K562 (cell line): Measurements from ENCODE around the gene NDUFB8. TPM values are rescaled to one million over a fixed set of nuclear protein-coding genes. Genes with fewer than 3 reads are reported as not detected.

Experiments
- EGR1 ChIP-seq: fragments of 450-650 bp; conservative IDR thresholded peaks from 2 replicates; pipeline ENCODE4 v1.6.1; 2017; ENCODE audit warnings: mild to moderate bottlenecking
- FOS ChIP-seq: IDR thresholded peaks from 3 replicates; pipeline ENCODE4 v1.6.1; 2011; ENCODE audit not compliant: insufficient read length; ENCODE audit errors: extremely low read depth
- HIVEP1 ChIP-seq: fragments of 250-450 bp; sonication (Bioruptor Pico); IDR thresholded peaks from 2 replicates; pipeline ENCODE4 v1.4.0; 2020; ENCODE audit warnings: mild to moderate bottlenecking
- KDM1A ChIP-seq, 2 experiments: fragments of 450-650 bp; IDR thresholded peaks; 2 replicates each; pipeline ENCODE4 v1.6.1; 2016; ENCODE audit warnings: mild to moderate bottlenecking in 2 of 2
- KLF16 ChIP-seq: IDR thresholded peaks from 2 replicates; pipeline ENCODE4 v1.6.1; 2016; ENCODE audit warnings: antibody characterized with exemption
- NR1H2 ChIP-seq: sonication (generic); formaldehyde crosslinking; IDR thresholded peaks from 2 replicates; pipeline ENCODE4 v1.4.0; 2020; ENCODE audit warnings: mild to moderate bottlenecking, missing genetic modification reagents
- PHB ChIP-seq: fragments of 250-450 bp; sonication (Bioruptor Pico); IDR thresholded peaks from 2 replicates; pipeline ENCODE4 v1.5.0; 2021
- PHB2 ChIP-seq: fragments of 450-650 bp; IDR thresholded peaks from 2 replicates; pipeline ENCODE4 v1.6.1; 2017; ENCODE audit warnings: low read depth
- POLR2G ChIP-seq: fragments of 200-400 bp; formaldehyde crosslinking; IDR thresholded peaks from 2 replicates; pipeline ENCODE4 v1.6.1; 2017; ENCODE audit warnings: low read depth, mild to moderate bottlenecking, antibody characterized with exemption, low read length, moderate library complexity
- PYGO2 ChIP-seq: fragments of 450-650 bp; IDR thresholded peaks from 2 replicates; pipeline ENCODE4 v1.6.1; 2016; ENCODE audit warnings: mild to moderate bottlenecking, missing genetic modification characterization, moderate library complexity, missing compliant biosample characterization
- SRSF3 ChIP-seq: fragments of 200-400 bp; formaldehyde crosslinking; IDR thresholded peaks from 2 replicates; pipeline ENCODE4 v1.6.1; 2016; ENCODE audit warnings: mild to moderate bottlenecking, low read length, moderate library complexity; ENCODE audit not compliant: insufficient read depth
- TAL1 ChIP-seq: fragments of 450-650 bp; IDR thresholded peaks from 2 replicates; pipeline ENCODE4 v1.6.1; 2016; ENCODE audit warnings: mild to moderate bottlenecking
- ZC3H4 ChIP-seq: sonication (generic); formaldehyde crosslinking; IDR thresholded peaks from 2 replicates; pipeline ENCODE4 v1.9.0; 2021; ENCODE audit warnings: missing genetic modification reagents, borderline replicate concordance
- ZNF583 ChIP-seq: fragments of 250-450 bp; sonication (Bioruptor Pico); IDR thresholded peaks from 2 replicates; pipeline ENCODE4 v1.4.0; 2020
- ZNF696 ChIP-seq: fragments of 250-450 bp; sonication (Bioruptor Pico); conservative IDR thresholded peaks from 2 replicates; pipeline ENCODE4 v1.4.0; 2020; ENCODE audit warnings: mild to moderate bottlenecking, moderate library complexity
- polyA plus RNA-seq, 8 experiments: library from polyadenylated mRNA; depleted of rRNA in 4 of 8; stranded (reverse) in 5 of 8; unstranded in 3 of 8; fragments of >200 nt; fragmentation: Nextera tagmentation in 2 of 8; fragmentation: Illumina TruSeq in 1 of 8; extraction: Ambion mirVana in 2 of 8; extraction: Trizol in 1 of 8; gene quantifications; 2 replicates each; pipeline versions ENCODE4 v1.2.1 to v1.2.3, GENCODE V29; 2011 to 2014; ENCODE audit warnings: inconsistent platforms in 1 of 8, missing spikeins in 1 of 8
- total RNA-seq, 7 experiments: library from RNA; depleted of rRNA in 6 of 7; stranded (reverse); fragments of >200 nt in 6 of 7; fragmentation: Illumina TruSeq in 2 of 7; extraction: Trizol in 2 of 7; gene quantifications; 2 replicates each; pipeline versions ENCODE4 v1.2.1 to v1.2.3, GENCODE V29; 2011 to 2021; ENCODE audit warnings: low replicate concordance in 1 of 7
- TF ChIP-seq, protein P1 (sequence below): sonication (generic); formaldehyde crosslinking; IDR thresholded peaks from 2 replicates; pipeline ENCODE4 v1.8.0; 2023; ENCODE audit warnings: mild to moderate bottlenecking, missing genetic modification reagents
- TF ChIP-seq, protein P2 (sequence below): fragments of 450-650 bp; formaldehyde crosslinking; IDR thresholded peaks from 2 replicates; pipeline ENCODE4 v1.4.0; 2022; ENCODE audit warnings: missing genetic modification characterization
- TF ChIP-seq, protein P3 (sequence below): fragments of 250-450 bp; sonication (Bioruptor Pico); IDR thresholded peaks from 2 replicates; pipeline ENCODE4 v1.5.0; 2022; ENCODE audit warnings: mild to moderate bottlenecking

The NDUFB8 gene
- total and polyA plus RNA-seq, 9 of the 15 experiments (the other 6 are each of a cell fraction or from before 2014, with no cell fraction given): 131 to 360 (median 199) TPM

DNA sequence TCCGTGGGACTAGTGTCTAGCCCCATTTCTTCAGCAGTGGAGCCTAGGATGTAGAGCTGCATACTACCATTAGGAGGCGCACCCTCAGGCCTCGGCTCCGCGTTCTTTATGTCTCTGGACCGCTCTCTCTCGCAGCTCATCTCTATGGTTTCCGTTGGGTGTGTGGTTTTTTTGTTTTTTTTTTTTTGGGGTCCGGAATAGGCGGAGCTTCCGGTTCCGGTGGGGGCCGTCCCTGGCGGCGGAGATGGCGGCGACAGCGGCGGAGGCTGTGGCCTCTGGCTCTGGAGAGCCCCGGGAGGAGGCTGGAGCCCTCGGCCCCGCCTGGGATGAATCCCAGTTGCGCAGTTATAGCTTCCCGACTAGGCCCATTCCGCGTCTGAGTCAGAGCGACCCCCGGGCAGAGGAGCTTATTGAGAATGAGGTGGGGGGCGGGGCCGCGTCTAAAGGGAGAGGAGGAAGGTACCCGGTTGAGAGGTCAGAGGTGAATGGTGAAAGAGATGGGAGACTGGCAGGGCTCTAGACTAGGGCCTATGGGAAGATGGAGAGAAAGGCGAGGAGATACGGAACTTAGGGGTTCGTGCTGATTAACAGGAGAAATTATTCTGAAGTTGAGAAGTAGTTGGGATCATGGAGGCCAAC lies 6.2 kb upstream of the NDUFB8 start, which contains the start of gene HIF1AN (continued):
- peak; percentile 85 for TF ChIP-seq POLR2G
- TF ChIP-seq SRSF3: no peak
- no peak for TF ChIP-seq ZC3H4 (CRISPR knock-in tag)
- TF ChIP-seq EGR1: no peak
- TF ChIP-seq KDM1A (IDR thresholded peaks at IDR 0.05): peak in 1 of 2 experiments; percentile 9; a peak in 1 of 4 replicates
- no peak for TF ChIP-seq PHB (CRISPR knock-in tag)
- no peak; the same call in 1 of the 2 replicates for TF ChIP-seq TAL1
- no peak for TF ChIP-seq ZNF583
- no peak for TF ChIP-seq ZNF696 (CRISPR knock-in tag)
- TF ChIP-seq FOS: no peak
- TF ChIP-seq PHB2: no peak
- TF ChIP-seq, protein P1, sequence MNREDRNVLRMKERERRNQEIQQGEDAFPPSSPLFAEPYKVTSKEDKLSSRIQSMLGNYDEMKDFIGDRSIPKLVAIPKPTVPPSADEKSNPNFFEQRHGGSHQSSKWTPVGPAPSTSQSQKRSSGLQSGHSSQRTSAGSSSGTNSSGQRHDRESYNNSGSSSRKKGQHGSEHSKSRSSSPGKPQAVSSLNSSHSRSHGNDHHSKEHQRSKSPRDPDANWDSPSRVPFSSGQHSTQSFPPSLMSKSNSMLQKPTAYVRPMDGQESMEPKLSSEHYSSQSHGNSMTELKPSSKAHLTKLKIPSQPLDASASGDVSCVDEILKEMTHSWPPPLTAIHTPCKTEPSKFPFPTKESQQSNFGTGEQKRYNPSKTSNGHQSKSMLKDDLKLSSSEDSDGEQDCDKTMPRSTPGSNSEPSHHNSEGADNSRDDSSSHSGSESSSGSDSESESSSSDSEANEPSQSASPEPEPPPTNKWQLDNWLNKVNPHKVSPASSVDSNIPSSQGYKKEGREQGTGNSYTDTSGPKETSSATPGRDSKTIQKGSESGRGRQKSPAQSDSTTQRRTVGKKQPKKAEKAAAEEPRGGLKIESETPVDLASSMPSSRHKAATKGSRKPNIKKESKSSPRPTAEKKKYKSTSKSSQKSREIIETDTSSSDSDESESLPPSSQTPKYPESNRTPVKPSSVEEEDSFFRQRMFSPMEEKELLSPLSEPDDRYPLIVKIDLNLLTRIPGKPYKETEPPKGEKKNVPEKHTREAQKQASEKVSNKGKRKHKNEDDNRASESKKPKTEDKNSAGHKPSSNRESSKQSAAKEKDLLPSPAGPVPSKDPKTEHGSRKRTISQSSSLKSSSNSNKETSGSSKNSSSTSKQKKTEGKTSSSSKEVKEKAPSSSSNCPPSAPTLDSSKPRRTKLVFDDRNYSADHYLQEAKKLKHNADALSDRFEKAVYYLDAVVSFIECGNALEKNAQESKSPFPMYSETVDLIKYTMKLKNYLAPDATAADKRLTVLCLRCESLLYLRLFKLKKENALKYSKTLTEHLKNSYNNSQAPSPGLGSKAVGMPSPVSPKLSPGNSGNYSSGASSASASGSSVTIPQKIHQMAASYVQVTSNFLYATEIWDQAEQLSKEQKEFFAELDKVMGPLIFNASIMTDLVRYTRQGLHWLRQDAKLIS (CRISPR knock-in tag): no peak
- TF ChIP-seq, protein P2, sequence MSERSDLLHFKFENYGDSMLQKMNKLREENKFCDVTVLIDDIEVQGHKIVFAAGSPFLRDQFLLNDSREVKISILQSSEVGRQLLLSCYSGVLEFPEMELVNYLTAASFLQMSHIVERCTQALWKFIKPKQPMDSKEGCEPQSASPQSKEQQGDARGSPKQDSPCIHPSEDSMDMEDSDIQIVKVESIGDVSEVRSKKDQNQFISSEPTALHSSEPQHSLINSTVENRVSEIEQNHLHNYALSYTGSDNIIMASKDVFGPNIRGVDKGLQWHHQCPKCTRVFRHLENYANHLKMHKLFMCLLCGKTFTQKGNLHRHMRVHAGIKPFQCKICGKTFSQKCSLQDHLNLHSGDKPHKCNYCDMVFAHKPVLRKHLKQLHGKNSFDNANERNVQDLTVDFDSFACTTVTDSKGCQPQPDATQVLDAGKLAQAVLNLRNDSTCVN (CRISPR knock-in tag): no peak
- TF ChIP-seq KLF16: no peak
- TF ChIP-seq PYGO2 (tag): no peak
- no peak for TF ChIP-seq NR1H2 (CRISPR knock-in tag)
- TF ChIP-seq, protein P3, sequence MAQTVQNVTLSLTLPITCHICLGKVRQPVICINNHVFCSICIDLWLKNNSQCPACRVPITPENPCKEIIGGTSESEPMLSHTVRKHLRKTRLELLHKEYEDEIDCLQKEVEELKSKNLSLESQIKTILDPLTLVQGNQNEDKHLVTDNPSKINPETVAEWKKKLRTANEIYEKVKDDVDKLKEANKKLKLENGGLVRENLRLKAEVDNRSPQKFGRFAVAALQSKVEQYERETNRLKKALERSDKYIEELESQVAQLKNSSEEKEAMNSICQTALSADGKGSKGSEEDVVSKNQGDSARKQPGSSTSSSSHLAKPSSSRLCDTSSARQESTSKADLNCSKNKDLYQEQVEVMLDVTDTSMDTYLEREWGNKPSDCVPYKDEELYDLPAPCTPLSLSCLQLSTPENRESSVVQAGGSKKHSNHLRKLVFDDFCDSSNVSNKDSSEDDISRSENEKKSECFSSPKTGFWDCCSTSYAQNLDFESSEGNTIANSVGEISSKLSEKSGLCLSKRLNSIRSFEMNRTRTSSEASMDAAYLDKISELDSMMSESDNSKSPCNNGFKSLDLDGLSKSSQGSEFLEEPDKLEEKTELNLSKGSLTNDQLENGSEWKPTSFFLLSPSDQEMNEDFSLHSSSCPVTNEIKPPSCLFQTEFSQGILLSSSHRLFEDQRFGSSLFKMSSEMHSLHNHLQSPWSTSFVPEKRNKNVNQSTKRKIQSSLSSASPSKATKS (CRISPR knock-in tag): no peak
- no peak for TF ChIP-seq HIVEP1
